KOPT-K1 (cell line): Measurements from ENCODE around the gene KIF16B.

Experiments
- H3K27ac ChIP-seq: fragments of 200-600 bp; sonication (generic); 2 replicates; pipeline ENCODE4 v1.5.1; 2016; ENCODE audit warnings: antibody characterized with exemption, mild to moderate bottlenecking, low read depth, low read length; ENCODE audit not compliant: poor library complexity, severe bottlenecking
- H3K36me3 ChIP-seq: fragments of 200-600 bp; sonication (generic); 2 replicates; pipeline ENCODE4 v1.5.1; 2017; ENCODE audit warnings: antibody characterized with exemption, mild to moderate bottlenecking, low read length, moderate library complexity; ENCODE audit not compliant: insufficient read depth
- H3K9me3 ChIP-seq: fragments of 200-600 bp; sonication (generic); 2 replicates; pipeline ENCODE4 v1.5.1; 2017; ENCODE audit warnings: antibody characterized with exemption, low read length, mild to moderate bottlenecking; ENCODE audit not compliant: insufficient read depth, poor library complexity, severe bottlenecking

KIF16B gene

GRCh38 chr20:16573001-16573965 is at the start of gene KIF16B:
Gene KIF16B (minus strand): TSS chr20:16573448. CDS start chr20:16573275, 173 bp downstream.
- H3K36me3 ChIP-seq, result no peaks in the 10 kb centered on the region
- H3K27ac ChIP-seq, result no peak within 1 kb of the TSS
- peaks cover 11% of the 10 kb centered on the region for H3K9me3 ChIP-seq

- Histone ChIP-seq H3K36me3 (no peaks in the 10 kb centered on the region), H3K27ac (no peak overlapping the region), H3K9me3 (peaks cover 3% of the 10 kb centered on the region)
Measured at GRCh38 chr20:16622501-16622900, 49.3 kb upstream of the KIF16B start.

- Histone ChIP-seq H3K36me3 (no peaks in the 10 kb centered on the region), H3K9me3 (peaks cover 7% of the 10 kb centered on the region), H3K27ac (no peak overlapping the region)
Measured at GRCh38 chr20:16621435-16622141, 48.3 kb upstream of the KIF16B start.

- no peaks in the 10 kb centered on the region for H3K36me3 ChIP-seq
- H3K9me3 ChIP-seq, result peaks cover 7% of the 10 kb centered on the region
- no peak overlapping the region for H3K27ac ChIP-seq
Measured at GRCh38 chr20:16620961-16621360, 47.7 kb upstream of the KIF16B start.

- Histone ChIP-seq H3K9me3 (peaks cover 7% of the 10 kb centered on the region), H3K36me3 (no peaks in the 10 kb centered on the region), H3K27ac (no peak overlapping the region)
Measured at GRCh38 chr20:16619953-16620352, 46.7 kb upstream of the KIF16B start.

DNA sequence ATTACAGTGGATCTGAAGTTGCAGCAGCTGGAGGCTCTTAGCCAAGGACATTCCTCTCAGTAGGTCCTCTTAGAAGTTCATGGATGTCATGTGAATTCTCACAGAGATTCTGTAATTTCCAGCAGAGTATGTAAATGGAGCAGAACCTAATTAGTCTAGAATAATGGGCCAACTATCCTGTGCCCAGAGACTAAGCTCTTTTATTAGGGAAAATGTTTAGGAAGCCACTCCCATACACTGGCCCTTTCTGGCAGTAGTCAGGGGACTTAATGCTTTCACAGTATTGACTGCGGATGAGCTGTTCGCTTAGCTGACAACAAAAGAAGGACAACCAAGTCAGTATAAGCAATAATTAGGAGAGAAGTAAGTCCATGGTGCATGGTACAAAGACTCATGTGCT is 43.8 kb upstream of the KIF16B start:
- Histone ChIP-seq H3K9me3 (peaks cover 7% of the 10 kb centered on the region), H3K36me3 (no peaks in the 10 kb centered on the region), H3K27ac (no peak overlapping the region)

- Histone ChIP-seq H3K27ac (no peak overlapping the region), H3K9me3 (peaks cover 7% of the 10 kb centered on the region), H3K36me3 (no peaks in the 10 kb centered on the region)
Measured at GRCh38 chr20:16616317-16616716, 43.1 kb upstream of the KIF16B start.

GRCh38 chr20:16615199-16615598 is 42.0 kb upstream of the KIF16B start:
- Histone ChIP-seq H3K36me3 (no peaks in the 10 kb centered on the region), H3K27ac (no peak overlapping the region), H3K9me3 (peaks cover 7% of the 10 kb centered on the region)

- peaks cover 7% of the 10 kb centered on the region for H3K9me3 ChIP-seq
- no peak overlapping the region for H3K27ac ChIP-seq
- no peaks in the 10 kb centered on the region for H3K36me3 ChIP-seq
Measured at GRCh38 chr20:16613954-16614353, 40.7 kb upstream of the KIF16B start.

DNA sequence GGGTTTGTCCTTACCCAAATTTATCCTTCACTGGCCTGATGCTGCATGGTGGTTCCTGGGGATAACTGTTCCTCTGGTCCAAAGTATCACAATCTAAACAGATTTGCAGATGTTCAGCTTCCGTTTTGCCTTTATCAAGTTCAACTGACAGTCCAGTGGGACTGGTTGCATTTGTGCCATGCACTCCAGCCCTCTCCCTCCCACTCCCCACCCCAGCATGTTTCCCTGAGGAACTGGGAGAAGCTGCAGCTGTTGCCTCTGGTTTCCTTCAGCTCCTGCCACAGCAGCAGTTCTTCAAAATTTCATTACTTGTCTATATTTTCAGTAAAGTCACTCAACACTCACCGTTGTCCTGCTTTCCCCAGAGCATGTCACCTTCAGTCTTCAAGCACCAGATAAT is 39.5 kb upstream of the KIF16B start:
- no peaks in the 10 kb centered on the region for H3K36me3 ChIP-seq
- no peak overlapping the region for H3K27ac ChIP-seq

DNA sequence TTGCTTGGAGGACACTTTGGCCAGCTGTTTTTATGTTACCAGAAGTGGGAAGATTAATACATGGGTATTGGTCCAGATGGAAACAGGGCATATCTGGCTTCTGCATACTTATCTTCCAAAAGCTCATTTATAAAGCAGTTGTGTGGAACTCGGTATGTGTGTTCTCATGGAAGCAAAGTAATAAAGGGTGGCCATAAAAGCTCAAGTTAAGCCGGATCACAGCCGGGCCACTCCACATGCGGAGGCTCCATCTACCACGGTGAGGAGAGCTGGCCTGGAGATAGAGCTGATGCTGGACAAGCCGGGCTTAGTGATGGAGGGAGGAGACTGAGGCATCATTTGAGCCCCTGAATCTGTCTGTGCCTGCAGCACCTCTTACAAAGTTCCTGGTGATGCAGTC is 38.6 kb upstream of the KIF16B start:
- H3K27ac ChIP-seq, result no peak overlapping the region
- H3K36me3 ChIP-seq, result no peaks in the 10 kb centered on the region
- no peaks in the 10 kb centered on the region for H3K9me3 ChIP-seq

More for the DNA sequence above, 39.5 kb upstream of the KIF16B start:
- H3K9me3 ChIP-seq, result peaks cover 7% of the 10 kb centered on the region

DNA sequence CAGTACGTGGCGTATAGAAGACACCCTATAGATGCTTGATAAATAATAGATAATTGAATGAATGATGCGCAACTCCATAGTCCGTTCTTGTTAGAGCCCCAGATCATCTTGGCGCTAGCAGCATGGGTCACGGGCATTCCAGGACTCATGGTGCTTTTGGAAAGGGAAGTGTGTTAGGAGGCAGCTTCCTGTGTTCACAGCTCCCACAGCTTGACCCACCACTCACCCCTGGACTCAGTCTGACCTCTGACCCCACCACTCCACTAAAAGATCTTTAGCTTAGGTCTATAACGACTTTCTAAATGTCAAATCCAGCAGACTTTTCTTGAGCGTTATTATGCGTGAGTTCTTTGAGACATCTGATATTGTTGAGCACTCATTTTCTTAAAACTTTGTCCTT is 35.8 kb upstream of the KIF16B start:
- no peak overlapping the region for H3K27ac ChIP-seq

GRCh38 chr20:16608277-16608650 is 35.0 kb upstream of the KIF16B start:
- Histone ChIP-seq H3K36me3 (no peaks in the 10 kb centered on the region), H3K27ac (no peak overlapping the region), H3K9me3 (no peaks in the 10 kb centered on the region)

More for the DNA sequence above, 35.8 kb upstream of the KIF16B start:
- Histone ChIP-seq H3K9me3 (no peaks in the 10 kb centered on the region), H3K36me3 (no peaks in the 10 kb centered on the region)

DNA sequence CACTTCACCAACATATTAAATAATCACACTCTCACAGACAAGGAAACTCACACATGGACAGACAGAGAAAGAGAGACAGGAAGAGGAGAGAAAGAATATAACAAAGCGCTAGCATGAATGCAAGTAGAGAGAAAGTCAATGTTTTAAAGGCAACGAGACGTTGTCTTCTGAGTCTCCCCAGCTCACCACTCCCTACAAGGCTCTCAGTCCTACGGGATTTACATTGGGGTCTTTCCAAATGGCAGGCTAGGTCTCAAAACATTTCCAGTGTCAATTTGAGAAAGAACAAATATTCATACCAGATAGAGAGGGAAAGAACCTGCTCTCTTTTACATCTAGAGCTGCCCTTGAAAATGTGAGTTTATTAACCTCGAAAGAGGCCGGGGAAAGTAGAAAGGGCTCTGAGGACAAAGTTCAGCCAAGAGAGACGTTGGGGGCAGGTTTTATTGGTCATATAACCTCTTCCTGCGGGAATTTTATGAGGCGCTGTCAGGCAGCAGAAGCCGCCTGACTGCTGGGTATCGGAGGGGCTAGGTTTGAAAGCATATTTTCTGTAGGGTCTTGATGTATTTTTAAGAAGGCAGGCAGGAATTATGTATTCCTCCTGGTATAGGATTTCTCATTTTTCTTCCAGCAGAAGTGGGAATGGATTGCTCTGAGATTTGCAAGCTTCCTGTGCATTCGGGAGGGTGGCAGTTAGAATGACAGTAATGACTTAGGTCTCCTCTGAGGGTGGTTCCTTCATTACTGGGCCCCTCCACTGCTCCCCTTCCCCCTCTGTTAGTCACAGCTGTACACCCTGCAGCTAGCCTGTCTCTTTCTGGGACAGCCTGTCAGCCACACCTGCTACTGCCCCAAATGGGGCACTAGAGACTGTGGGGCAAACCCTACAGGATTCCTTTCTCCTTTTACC is 34.4 kb upstream of the KIF16B start:
- Histone ChIP-seq H3K9me3 (no peaks in the 10 kb centered on the region), H3K27ac (no peak overlapping the region), H3K36me3 (no peaks in the 10 kb centered on the region)
